GM12864 (cell line): Measurements from ENCODE around the gene CCDC148.
"Not testable (repeated sequence)": the region's sequence is repeated elsewhere in the genome, so short reads cannot be mapped to it uniquely, and the experiment has no call there.

ENCODE experiments used
- DNase-seq: peaks from one replicate; pipeline ENCODE4 v3.0.0-alpha.2; 2011; ENCODE audit warnings: low read depth
- H3K4me3 ChIP-seq: 2 replicates; pipeline ENCODE4 v1.5.1; 2011; ENCODE audit warnings: mild to moderate bottlenecking, low read depth, low read length, control low read depth
- TF ChIP-seq, protein P1 (sequence below): IDR thresholded peaks from 2 replicates; pipeline ENCODE4 v1.5.1; 2011; ENCODE audit warnings: low read depth, mild to moderate bottlenecking, moderate library complexity, low read length, control low read depth, inconsistent platforms; ENCODE audit errors: missing control alignments

Gene CCDC148

DNA sequence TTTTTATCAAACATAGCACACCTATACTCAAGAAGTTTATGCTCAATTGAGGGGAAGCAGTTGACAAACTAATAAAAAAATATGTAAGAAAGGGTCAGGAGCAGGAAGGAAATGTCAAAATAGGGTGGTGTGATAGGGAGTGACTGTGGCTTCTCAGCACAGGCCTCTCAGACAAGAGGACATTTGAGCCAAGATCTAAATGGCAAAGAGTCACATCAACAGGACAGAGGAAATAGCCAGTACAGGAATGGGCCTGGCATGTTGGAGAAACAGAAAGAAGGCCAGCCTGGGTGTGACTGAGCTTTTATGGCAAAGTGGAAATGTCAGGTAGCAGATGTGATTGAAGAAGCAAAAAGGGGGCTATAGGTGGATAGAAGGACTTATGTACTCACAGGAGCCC lies 117.0 kb downstream of the CCDC148 start:
- no peak overlapping the region for H3K4me3 ChIP-seq
- TF ChIP-seq, protein P1, sequence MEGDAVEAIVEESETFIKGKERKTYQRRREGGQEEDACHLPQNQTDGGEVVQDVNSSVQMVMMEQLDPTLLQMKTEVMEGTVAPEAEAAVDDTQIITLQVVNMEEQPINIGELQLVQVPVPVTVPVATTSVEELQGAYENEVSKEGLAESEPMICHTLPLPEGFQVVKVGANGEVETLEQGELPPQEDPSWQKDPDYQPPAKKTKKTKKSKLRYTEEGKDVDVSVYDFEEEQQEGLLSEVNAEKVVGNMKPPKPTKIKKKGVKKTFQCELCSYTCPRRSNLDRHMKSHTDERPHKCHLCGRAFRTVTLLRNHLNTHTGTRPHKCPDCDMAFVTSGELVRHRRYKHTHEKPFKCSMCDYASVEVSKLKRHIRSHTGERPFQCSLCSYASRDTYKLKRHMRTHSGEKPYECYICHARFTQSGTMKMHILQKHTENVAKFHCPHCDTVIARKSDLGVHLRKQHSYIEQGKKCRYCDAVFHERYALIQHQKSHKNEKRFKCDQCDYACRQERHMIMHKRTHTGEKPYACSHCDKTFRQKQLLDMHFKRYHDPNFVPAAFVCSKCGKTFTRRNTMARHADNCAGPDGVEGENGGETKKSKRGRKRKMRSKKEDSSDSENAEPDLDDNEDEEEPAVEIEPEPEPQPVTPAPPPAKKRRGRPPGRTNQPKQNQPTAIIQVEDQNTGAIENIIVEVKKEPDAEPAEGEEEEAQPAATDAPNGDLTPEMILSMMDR = no peak
- DNase-seq = no peak

DNA sequence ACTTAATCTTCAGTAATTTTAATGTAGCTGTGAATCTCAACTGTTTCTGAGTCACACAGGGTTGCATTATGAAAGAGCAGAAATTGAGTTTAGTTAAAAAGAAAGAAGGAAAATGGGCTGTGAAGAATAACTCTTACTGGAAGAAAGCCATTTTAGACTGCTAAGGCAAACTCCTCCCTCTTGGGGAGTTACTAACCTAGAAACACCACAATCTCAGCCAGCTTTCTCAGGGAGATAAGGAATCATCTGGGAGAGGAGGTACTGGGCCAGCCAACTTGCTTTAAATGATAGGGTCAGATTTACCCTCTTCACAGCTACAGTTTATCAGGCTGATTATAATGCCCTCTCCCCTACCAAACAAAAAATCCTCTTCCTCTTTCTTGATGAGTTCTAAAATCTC lies 119.5 kb downstream of the CCDC148 start:
- no peak for DNase-seq
- H3K4me3 ChIP-seq = no peak overlapping the region
- TF ChIP-seq, protein P1 = no peak

DNA sequence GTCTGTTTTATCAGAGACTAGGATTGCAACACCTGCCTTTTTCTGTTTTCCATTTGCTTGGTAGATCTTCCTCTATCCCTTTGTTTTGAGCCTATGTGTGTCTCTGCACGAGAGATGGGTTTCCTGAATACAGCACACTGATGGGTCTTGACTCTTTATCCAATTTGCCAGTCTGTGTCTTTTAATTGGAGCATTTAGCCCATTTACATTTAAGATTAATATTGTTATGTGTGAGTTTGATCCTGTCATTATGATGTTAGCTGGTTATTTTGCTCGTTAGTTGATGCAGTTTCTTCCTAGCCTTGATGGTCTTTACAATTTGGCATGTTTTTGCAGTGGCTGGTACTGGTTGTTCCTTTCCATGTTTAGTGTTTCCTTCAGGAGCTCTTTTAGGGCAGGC lies 124.8 kb downstream of the CCDC148 start:
- H3K4me3 ChIP-seq, DNase-seq: not testable (repeated sequence)

DNA sequence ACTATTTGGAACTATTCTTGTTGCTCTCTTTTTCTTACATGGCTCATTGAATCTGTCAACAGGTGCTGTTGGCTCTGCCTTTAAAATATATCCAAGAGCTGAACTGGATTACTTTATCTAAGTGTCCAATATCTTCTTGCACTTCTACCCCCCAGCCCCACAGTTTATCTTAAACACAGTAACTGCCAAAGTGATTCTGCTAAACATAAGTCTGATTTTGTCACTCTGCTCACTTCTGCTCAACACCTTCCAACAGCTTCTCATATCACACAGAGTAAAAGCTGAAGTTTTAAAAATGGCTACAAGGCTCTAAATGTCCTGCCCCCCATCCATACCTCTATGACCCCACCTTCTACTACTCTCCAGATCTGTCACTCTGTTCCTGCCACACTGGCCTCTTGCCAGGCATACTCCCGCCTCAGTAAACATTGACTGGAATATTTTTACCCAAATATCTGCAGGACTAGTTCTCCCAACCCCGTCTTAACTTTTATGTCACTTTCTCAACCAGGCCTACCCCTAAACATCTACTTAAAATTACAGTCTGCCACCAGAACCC lies 130.7 kb downstream of the CCDC148 start:
- TF ChIP-seq, protein P1 = no peak
- DNase-seq = no peak
- no peak overlapping the region for H3K4me3 ChIP-seq

DNA sequence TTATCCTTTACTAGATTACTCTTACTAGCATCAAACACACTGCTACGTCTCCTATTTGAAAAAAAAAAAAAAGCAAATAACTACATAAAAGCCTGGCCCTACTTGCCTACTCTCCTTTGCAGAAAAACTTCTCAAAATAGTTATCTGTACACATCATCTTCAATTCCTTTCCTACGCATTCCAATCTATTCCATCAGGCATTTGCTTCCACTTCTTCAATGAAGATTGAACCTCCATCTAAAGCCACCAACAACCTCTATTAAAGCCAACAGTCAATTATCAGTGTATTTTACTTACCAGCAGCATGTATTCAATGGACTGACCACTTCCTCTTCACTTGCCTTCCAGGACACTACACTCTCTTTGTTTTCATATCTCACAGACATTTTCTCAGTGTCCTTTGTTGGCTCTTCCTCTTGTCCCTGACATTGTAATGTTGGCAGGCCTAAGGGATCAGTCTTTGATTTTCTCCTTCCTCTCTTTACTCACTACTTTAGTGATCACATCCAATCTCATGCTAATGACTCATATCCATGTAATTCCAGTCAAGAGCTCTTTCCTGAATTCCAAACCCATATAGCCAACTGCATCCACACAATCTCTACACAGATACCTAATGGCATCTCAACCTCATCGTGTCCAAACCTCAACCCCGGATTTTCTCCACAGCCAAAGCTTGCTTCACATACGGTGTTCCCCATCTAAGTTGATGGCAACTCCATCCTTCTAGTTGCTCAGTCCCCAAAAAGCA lies 131.3 kb downstream of the CCDC148 start:
- DNase-seq = no peak
- TF ChIP-seq, protein P1 = no peak
- no peak overlapping the region for H3K4me3 ChIP-seq

DNA sequence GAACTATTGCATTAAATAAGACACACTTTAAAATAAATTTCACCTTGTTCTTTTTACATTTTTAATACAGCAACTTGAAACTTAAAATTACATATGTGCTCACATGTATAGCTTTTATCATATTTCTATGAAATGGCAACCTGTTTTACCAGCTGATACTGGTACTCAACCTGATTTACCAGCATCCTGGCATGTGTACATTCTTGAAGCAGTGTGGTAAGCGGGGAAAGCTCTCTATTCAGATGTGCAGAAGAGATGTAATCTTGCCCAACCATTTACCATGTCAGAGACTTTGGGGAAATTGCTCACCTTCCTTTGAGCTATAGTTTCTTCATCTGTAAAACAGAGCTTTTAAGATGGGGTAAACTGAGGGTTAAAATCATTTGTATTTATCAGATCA lies 133.2 kb downstream of the CCDC148 start:
- DNase-seq = no peak
- TF ChIP-seq, protein P1 = no peak
- H3K4me3 ChIP-seq = no peak overlapping the region

DNA sequence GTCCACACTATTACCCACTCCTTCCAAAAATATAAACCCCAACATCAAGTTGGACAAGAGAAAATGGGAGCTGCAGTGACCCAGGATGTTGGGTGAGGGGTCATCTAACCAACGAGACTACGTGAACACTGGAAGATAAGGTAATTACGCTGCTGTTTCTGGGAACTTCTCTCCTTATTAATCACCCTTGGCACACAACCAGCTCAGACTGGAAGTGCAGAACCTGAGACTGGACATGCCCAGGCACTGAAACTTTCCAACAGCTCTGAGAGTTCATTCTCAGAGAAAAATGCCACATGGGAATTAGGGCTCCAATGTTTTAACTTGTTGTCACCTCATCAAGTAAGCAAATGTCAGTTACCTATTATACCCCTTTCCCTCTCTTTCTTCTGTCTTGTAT lies 135.3 kb downstream of the CCDC148 start:
- DNase-seq = no peak
- H3K4me3 ChIP-seq = no peak overlapping the region
- TF ChIP-seq, protein P1 = no peak
